HG02571 (cell line): ENCODE measurements around the gene SIN3B.

Source experiments
- ATAC-seq: cut with Tn5 transposase; IDR thresholded peaks from one replicate; pipeline ENCODE4 v1.9.1; 2021; ENCODE audit warnings: mild to moderate bottlenecking, moderate library complexity; ENCODE audit not compliant: unreplicated experiment

The SIN3B gene

DNA sequence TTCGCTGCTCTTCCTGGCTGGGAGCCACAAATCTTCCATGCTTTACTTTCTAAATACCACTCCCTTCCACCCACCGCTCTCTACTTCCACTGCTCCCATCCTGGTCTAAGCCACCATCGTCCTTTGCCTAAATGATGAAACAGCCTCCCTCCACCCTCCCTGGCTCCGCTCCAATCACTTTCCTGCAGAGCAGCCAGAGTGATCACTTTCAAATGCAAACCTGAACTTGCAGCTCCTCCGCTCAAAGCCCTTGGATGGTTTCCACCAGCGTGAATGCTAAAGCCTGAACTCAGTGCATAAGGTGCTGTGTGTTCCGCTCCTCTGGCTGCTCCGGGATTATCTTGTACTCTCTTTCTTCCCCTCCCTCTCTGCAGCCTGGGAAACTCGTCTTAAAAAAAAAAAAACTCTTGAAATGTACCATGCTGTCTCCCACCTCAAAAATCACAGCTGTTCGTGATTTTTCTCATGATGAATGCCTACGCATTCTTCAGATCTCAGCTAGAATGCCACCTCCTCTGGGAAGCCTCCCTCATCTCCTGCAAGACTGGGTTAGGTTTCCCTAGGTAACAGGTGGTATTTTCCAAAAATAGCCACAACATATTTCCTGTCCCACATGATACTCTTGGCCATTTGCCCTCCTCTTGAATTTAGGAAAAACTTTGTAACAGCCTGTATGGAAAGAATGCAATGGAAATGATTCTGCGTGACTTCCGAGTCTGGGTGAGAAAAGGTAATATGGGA is 3.7 kb upstream of the SIN3B start:
- ATAC-seq, result no peak

DNA sequence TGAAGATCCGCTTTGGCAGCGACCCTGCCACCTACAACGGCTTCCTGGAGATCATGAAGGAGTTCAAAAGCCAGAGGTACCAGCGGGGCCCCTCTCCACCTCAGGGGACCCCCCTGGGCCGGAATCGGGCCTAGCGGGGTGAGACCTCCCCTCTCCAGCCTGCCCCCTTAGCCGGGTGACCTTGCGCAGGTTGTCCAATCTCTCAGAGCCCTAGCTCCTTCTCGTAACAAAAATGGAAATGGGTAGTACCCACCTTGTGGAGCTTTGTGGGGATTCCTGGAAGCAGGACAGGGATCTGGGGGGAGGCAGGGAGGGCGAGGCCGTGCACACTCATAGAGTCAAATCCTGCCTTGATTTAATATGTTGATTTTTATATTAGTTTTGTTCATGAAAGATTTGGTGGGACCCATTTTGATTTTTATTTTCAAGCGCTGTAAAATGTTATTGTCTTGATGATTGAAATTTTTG is 658 bp downstream of the SIN3B start:
- ATAC-seq, result no peak

DNA sequence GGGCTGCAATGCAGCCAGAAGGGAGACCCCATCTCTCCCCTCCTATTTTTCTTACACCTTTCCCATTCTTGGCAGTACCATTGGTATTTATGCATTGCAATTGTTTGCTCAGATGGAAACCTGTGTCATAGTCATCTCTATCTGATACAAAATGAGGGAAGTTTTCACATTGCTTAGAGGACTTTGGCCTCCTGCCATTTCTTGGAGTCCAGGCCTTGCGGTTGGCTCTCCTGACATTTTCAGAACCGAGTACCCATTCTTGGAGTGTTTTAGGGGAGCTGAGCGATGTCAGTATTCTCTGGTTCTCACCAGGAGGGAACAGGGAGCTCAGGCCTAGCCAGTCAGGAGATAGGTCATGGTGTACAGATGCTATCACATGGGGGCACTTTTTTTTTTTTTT is 1.5 kb downstream of the SIN3B start:
- ATAC-seq, result no peak

DNA sequence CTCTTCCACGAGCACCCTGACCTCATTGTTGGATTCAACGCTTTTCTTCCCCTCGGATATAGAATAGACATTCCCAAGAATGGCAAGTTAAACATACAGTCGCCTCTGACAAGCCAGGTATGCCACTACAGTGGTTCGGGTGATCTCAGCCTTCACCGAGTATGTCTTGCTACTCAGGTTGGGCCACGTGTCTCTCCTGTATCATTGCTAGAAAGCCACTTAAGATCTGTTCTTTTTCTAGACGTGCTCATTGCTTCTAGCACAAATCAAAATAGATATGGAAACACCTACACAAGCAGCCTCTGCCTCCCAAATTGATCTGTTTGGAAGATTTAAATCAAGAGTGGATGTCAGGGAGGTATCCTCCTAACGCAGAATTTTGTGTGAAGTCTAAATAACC is 2.3 kb downstream of the SIN3B start:
- ATAC-seq, result no peak

DNA sequence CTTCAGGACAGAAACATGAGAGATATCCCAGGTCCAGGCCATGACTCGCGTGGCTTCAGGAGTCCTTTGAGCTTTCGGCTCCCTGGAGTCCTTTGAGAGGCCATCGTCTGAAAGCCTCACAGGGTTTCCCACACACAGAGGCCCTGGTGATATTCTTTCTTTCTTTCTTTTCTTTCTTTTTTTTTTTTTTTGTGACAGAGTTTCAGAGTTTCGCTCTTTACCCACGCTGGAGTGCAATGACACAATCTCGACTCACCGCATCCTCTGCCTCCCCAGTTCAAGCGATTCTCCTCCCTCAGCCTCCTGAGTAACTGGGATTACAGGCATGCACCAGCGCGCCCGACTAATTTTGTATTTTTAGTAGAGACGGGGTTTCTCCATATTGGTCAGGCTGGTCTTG is 5.5 kb downstream of the SIN3B start:
- no peak for ATAC-seq

DNA sequence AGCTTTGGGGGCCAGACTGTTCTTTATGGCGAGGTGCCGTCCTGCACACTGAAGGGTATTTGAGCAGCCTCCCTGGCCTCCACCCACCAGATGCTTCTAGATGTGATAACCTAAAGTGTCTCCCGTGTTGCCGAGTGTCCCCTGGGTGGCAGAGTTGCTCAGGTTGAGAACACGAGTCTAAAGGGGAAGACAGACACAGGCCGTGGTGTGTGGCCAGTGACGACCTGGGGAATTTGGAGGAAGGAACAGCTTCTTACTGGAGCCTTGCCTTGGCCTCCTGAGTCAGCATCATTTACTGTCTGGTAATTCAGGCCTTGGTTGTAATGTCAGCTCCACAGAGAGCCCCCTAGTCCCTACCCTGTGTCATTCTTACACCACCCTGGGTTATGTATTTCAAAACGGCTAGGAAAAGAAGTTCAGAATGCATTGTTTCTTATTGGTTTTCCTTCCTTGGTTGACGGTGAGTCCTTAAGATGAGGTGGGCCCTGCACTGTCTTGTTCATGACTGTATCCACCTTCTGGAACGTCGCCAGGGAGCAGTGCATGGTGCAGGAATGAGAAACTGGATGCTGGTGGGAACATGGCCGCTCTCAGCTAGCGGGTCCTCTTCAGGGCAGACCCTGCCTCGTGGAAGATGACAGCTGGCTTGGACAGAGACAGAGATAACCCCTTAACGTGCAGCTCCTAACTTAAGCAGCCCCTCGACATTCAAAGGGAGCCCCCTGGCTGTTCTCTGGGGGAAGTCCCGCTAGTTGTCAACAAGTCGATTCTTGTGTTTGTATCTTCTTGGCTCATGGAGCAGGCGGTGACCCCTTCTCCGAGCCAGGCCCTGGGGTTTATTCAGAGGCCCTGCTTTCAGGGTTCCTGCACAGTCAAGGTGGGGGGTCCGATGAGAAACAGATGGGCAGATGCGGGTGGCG is 7.2 kb downstream of the SIN3B start:
- no peak for ATAC-seq

DNA sequence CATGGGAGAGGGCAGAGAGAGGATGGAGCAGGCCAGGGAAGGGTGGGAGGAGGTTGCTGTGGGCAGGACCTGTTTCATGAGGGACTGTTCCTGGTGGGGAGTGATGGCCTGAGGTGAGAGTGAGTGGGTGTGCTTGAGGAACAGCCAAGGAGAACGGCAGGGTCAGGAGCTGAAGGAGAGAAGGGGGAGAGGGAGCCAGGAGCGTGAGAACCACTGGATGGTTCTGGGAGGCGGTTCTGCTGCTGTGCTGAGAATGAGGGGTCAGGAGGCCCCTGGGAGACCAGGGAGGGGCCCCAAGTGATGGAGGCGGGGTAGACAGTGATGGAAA is 7.8 kb downstream of the SIN3B start:
- ATAC-seq, result no peak

DNA sequence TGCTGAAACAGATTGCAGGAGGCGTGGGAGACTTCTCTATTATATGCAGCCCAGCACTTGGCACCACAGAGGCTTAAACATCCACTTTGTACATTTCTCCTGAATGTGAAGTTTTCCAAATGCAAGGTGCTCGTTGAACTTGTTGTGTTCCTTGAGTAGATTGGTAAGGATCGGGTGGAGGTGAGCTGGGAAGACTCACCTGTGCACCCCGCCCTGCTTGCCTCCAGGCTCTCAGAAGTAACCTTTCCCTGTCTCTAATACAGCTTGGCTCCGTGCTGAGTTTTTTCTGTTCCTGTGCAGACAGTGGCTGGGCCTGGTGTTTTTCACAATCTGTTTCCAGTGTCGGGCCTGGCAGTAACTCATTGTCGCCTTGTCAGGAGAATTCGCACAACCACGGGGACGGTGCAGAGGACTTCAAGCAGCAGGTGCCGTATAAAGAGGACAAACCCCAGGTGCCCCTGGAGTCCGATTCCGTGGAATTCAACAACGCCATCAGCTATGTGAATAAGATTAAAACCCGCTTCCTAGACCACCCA is 12.3 kb downstream of the SIN3B start:
- ATAC-seq, result no peak

DNA sequence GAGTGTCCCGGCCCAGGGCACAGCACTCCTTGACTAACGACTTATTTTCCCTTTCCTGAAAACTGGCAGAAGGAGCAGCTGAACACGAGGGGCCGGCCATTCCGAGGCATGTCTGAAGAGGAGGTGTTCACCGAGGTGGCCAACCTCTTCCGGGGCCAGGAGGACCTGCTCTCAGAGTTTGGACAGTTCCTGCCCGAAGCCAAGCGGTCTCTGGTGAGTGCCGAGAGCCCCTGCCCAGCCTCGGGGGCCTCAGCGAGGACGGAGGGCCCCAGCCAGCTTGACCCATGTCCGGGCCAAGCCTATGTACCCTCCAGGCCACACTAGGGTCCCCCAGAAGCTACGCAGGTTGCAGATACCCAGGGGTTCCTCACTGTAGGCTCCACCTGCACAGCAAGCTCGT is 17.7 kb downstream of the SIN3B start:
- ATAC-seq, result no peak

DNA sequence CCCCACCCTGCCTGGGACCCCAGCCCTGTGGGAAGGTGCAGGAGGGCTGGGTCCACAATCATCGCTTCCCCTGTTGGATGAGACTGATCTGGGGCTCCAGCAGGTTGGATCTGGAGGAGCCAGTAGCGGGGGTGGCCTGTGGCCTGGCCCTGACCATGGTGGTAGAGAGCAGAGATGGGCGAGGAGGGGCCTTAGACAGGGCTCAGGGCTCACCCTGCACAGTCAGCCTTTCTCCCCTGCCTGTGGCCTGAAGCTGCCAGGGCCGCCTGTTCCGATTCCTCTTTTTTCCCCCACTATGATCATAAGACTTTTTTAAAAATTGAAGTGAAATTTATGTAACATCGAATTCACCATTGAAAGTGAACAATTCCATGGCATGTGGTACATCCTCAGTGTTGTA is 18.2 kb downstream of the SIN3B start:
- ATAC-seq, result no peak

DNA sequence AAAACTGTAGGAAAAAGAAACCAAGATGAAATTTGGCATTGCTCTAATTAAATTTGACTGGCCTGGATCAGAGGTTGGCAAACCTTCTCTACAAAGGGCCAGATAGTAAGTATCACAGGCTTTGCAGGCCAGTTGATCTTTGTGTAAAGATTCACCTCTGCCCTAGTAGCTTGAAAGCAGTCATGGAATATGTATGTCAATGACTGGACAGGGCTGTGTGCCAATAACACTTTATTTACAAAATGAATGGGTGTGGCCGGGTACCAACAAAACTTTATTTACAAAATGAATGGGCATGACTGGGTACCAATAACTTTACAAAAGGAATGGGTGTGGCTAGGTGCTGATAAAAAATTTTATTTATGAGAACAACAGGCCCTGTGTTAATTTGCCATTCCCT is 20.0 kb downstream of the SIN3B start:
- no peak for ATAC-seq

DNA sequence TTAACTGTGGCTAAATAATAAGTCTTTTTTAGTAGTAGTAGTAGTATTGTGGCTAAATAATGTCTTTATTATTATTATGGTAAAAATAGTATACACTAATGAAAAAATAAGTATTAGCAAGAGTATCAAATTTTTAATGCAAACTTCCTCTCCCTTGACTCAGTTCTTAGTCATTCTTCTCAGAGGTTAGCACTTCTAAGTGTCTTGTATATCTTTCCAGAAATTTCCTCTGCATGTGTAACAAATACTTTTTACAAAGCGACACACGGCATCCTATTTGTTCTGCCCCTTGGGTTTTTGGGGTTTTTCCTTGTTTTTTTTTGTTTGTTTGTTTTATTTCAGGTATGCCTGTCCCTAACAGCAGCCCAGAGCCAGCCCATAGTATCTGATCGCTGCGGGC is 20.9 kb downstream of the SIN3B start:
- no peak for ATAC-seq

DNA sequence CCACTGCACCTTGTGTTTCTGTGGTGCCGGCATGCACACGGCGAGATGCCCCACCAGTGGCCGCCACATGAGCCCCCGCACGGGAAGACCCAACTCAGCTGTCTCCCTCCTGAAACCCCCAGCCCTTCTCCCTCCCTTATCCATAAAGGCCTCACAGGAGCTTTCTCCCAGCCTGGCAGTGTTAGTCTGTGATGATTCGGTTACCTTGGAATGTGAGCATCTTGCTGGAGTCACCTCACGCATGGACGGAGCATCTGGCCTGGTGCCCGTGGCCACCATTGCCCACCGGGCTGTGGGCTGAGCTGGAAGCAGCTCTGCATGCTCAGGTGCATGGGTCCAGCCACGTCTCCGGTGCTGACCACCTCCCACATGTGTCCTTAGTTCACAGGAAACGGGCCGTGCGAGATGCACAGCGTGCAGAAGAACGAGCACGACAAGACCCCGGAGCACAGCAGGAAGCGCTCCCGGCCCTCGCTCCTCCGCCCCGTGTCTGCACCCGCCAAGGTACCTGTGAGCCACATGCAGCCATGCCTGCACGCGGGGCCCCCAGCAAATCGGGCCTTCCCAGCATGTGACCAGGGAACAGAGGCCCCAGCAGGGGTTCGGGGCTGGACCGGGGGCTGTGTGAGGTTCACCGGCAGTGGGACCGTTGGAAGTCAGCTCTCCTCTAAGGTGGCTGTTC is 22.0 kb downstream of the SIN3B start:
- ATAC-seq, result no peak

DNA sequence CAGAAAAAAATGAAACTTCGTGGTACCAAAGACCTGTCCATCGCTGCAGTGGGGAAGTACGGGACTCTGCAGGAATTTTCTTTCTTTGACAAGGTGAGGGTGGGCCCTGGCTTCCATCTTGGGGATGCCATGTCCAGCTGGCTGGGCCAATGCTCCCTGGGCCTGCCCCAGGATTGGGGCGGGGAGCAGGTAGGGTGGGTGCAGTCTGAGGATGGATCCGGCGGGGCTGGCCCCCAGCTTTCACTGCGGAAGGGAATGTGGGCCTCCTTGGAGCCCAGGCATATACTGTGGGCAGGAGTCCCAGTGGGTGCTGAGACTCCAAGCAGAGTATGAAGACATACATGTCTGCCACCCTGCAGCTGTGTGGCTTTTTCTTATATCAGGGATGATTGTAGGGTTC is 23.9 kb downstream of the SIN3B start:
- no peak for ATAC-seq

DNA sequence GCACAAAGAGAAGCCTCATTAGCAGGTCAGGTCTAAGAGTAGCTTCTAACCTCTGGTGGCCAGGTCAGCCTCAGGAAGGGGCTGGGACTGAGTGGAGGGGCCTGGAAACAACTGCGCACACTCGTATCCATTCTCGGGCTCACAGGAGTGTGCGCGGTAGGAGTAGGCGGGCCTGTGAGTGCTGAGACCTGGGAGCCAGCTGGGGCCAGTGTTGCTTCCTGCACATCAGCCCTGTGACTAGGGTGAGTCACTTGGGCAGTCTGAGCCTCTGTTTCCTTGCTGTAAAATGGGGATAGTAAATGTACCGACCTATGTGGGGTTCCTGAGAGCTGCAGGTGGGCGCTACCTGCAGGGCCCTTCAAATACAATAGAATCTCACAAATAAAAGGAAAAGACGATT is 26.9 kb downstream of the SIN3B start:
- no peak for ATAC-seq

DNA sequence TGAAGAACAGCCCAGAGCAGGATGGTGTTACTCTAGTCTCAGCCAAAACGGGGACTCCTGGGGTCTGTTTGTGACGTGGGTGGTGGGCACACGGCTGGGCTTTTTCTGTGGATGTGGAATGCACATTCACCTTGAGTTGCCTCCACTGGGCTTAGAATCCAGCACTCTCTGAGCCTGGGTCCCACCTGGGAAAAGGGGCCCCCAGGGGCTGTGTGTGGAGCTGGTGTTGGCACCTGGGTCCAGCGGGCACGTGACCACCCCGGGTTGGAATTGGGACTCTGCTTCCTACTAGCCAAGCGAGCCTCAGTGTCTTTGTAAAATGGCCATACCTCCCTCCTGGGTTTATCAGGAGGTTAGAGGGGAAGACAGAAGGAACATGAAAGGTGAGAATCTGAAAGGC is 30.4 kb downstream of the SIN3B start:
- ATAC-seq, result no peak

DNA sequence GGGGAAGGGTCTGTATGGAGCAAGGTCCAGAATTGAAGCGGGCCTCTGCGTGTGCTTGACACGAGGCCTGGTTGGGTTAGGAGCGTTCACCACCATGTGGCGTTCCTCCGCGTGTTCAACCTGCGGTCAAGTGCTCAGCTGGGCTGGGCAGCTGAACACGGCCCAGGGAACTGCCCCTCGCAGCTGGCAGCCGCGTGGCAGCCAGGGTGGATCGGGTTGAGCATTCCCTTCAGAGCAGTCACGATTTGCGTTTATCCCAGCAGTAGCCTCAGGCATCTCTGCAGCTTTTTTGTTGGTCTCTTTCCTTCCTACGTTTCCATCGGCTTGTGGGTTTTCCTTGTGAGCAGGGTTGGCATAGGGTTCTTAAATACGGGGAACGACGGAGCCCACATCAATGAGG is 30.9 kb downstream of the SIN3B start:
- no peak for ATAC-seq

DNA sequence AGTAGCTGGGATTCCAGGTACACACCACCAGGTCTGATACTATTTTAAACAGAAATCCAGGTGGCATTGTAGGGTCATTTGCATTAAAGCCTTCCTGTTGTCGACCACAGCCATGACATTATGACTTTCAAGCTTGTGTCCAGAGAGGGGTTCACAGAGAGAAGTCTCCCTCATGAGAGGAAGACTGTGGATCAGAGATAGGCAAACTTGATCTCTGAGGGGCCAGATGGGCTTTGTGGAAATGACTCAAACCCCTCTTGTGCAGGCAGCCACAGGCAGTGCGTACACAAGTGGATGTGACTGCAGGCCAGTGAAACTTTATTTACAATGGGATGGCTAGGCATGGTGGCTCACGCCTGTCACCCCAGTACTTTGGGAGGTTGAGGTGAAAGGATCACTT is 31.8 kb downstream of the SIN3B start:
- ATAC-seq, result no peak

DNA sequence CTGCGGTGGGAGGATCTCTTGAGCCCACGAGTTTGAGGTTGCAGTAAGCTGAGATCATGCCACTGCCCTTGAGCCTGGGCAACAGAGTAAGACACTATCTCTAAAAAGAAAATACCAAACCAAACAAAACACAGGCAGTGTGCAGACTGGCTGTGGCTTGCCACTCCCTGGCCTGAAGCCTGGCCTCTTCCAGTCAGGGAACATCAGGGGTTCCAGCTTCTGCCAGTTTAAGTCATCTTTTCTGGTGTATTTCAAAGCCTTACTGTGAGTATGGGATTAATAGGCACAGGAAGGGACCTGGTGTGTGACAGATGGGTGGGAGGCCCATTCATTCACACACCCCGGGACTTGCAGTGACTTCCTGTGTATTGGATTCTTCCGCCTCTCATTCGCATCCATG is 32.6 kb downstream of the SIN3B start:
- no peak for ATAC-seq

DNA sequence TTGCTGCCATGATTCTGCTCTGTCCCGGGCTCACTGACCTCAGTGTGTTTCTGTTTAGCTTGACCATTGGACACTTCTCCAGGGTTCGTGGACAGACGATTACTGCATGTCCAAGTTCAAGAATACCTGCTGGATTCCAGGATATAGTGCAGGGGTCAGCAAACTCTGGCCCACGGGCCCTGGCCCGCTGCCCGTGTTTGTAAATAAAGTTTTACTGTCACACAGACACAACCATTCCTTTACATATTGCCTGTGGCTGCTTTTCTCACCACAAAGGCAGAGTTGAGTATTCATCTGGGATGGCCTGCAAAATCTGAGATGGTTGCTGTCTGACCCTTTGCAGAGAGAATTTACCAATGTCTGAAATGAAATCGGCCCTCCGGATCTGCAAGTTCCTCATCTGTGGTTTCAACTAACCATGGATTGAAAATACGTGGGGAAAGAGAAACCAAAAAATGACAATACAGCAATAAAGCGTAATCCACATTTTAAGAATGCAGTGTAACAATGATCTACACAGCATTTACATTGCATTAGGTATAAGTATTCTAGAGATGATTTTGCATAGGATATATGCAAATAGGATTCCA is 33.7 kb downstream of the SIN3B start:
- no peak for ATAC-seq

DNA sequence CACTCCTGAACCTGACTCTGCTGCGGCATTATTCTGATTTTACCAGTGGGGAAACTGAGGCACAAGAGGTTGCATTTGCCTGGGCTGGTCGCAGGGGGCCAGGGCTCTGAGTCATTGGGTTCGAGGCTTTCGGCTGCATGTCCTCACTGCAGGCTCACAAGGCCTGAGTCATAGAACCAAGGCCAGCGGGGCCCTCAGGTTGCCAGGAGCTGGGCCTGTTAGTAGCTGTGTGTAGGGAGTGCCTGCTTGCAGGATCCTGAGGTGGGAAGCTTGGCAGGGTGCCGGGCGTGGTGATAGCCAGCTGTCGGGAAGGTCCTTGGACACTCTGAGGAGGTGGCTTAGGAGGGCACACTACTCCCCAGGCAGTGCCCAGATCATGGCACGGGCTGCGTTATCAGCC is 38.0 kb downstream of the SIN3B start:
- ATAC-seq, result no peak
